NOMO-1 treated with dmso at 0.1 percent for 144 hours (cell line): ENCODE results near the gene C1S.
A peak's percentile ranks its signal among the peaks of the same experiment; 100 is the strongest.
"Not testable (repeated sequence)": the region's sequence is repeated elsewhere in the genome, so short reads cannot be mapped to it uniquely, and the experiment has no call there.

Experiments used
- DNase-seq: peaks from one replicate; lab custom pipeline; 2025; ENCODE audit not compliant: unreplicated experiment; lab: John Stamatoyannopoulos, UW

Gene C1S

GRCh38 chr12:7060353-7060954 lies at the start of gene C1S:
TSS of gene C1S (plus strand) at chr12:7060718. CDS start at chr12:7061913, 1,195 bp downstream.
- DNase-seq = no peak

GRCh38 chr12:7011398-7011797 lies 49.1 kb upstream of the C1S start:
- not testable (repeated sequence) for DNase-seq

- DNase-seq = no peak
Measured at GRCh38 chr12:7012024-7012607, 48.4 kb upstream of the C1S start.

- DNase-seq = no peak
Measured at GRCh38 chr12:7013101-7013500, 47.4 kb upstream of the C1S start.

GRCh38 chr12:7015555-7016370 lies 44.8 kb upstream of the C1S start:
- DNase-seq = no peak

- no peak for DNase-seq
Measured at GRCh38 chr12:7016958-7017571, 43.5 kb upstream of the C1S start.

GRCh38 chr12:7017870-7018349 lies 42.6 kb upstream of the C1S start:
- DNase-seq = no peak

GRCh38 chr12:7018350-7019042 lies 42.0 kb upstream of the C1S start, which contains the start of gene LPCAT3:
TSS of gene LPCAT3 (minus strand) at chr12:7018476. CDS start at chr12:7018424, 52 bp downstream.
- peak; percentile 97 for DNase-seq

- DNase-seq = no peak
Measured at GRCh38 chr12:7019043-7019569, 41.4 kb upstream of the C1S start.

- peak; percentile 58 for DNase-seq
Measured at GRCh38 chr12:7021956-7022355, 38.6 kb upstream of the C1S start.

GRCh38 chr12:7023114-7023513 lies 37.4 kb upstream of the C1S start:
- no peak for DNase-seq

GRCh38 chr12:7026854-7027253 lies 33.7 kb upstream of the C1S start:
- DNase-seq = no peak

GRCh38 chr12:7031306-7031705 lies 29.2 kb upstream of the C1S start:
- DNase-seq = no peak

GRCh38 chr12:7032990-7033389 lies 27.5 kb upstream of the C1S start:
- DNase-seq = no peak

GRCh38 chr12:7034464-7034863 lies 26.1 kb upstream of the C1S start:
- no peak for DNase-seq

GRCh38 chr12:7035463-7035862 lies 25.1 kb upstream of the C1S start:
- DNase-seq = no peak

- not testable (repeated sequence) for DNase-seq
Measured at GRCh38 chr12:7037411-7037810, 23.1 kb upstream of the C1S start.

GRCh38 chr12:7038591-7038990 lies 21.9 kb upstream of the C1S start:
- no peak for DNase-seq

GRCh38 chr12:7039403-7039802 lies 21.1 kb upstream of the C1S start:
- no peak for DNase-seq

GRCh38 chr12:7042842-7043241 lies 17.7 kb upstream of the C1S start:
- DNase-seq = peak; percentile 25

GRCh38 chr12:7045913-7046312 lies 14.6 kb upstream of the C1S start:
- no peak for DNase-seq
